Left lung (tissue), 10 donors: ENCODE results near the gene DGUOK. TPM values are rescaled to one million over a fixed set of nuclear protein-coding genes. Genes with fewer than 3 reads are reported as not detected.

ENCODE experiments used
- ATAC-seq: fragments of 200-7000 bp; cut with Tn5 transposase; one replicate; pipeline ENCODE4 v1.9.1; 2020; ENCODE audit warnings: moderate library complexity
- DNase-seq, 4 donors: peaks; one replicate each; pipeline ENCODE4 v3.0.0-alpha.2; 2013 to 2020
- H3K27ac ChIP-seq, 2 donors: fragments of 200-600 bp; sonication (generic) in 1 of 2; one replicate each; pipeline versions ENCODE4 v1.5.0 to v1.8.0; 2020 to 2021
- H3K27me3 ChIP-seq, 2 donors: fragments of 200-600 bp; sonication (generic) in 1 of 2; one replicate each; pipeline versions ENCODE4 v1.5.0 to v1.8.0; 2020 to 2021
- H3K36me3 ChIP-seq, 2 donors: fragments of 200-600 bp; sonication (generic) in 1 of 2; one replicate each; pipeline versions ENCODE4 v1.5.0 to v1.8.0; 2020 to 2021
- H3K4me1 ChIP-seq, 2 donors: fragments of 200-600 bp; one replicate each; pipeline ENCODE4 v1.8.0; 2021
- H3K4me3 ChIP-seq, 2 donors: fragments of 200-600 bp; sonication (generic) in 1 of 2; one replicate each; pipeline versions ENCODE4 v1.5.0 to v1.8.0; 2020 to 2021; ENCODE audit warnings: mild to moderate bottlenecking in 1 of 2
- H3K9me3 ChIP-seq, 2 donors: fragments of 200-600 bp; sonication (generic) in 1 of 2; one replicate each; pipeline versions ENCODE4 v1.5.0 to v1.8.0; 2020 to 2021
- CTCF ChIP-seq, 2 donors: fragments of 200-600 bp; sonication (generic) in 1 of 2; IDR thresholded peaks; one replicate each; pipeline versions ENCODE4 v1.5.0 to v1.8.0; 2021; ENCODE audit warnings: antibody characterized with exemption in 2 of 2
- intact Hi-C, 2 donors: fragments of 100-400 bp; cut with DNase I; formaldehyde crosslinking; loops; one replicate each; pipeline versions ENCODE4 v1.11.2 to v1.14.2; 2022
- polyA plus RNA-seq, 6 donors: library from polyadenylated mRNA; unstranded; fragments of 120-200 nt; gene quantifications; one replicate each; pipeline ENCODE4 v1.2.1, GENCODE V29; 2013; ENCODE audit not compliant: insufficient read length in 6 of 6
- total RNA-seq, 2 donors: library from RNA; stranded (reverse); fragmentation: NEBNext Ultra II Directional; extraction: Animal tissue kit (Norgen Biotek cat#: 25700); gene quantifications; one replicate each; pipeline ENCODE4 v1.2.1, GENCODE V29; 2021
- donor health status: DM: no; HTN: yes; CAD: no.
- donor health status: DM: no; HTN: no; CAD: no.

Gene DGUOK
- total and polyA plus RNA-seq, 8 donors: 32.1 to 64.5 (median 60.3) TPM

- no peak for DNase-seq
- no peaks in the 10 kb centered on the region for H3K27me3 ChIP-seq
- no peaks in the 10 kb centered on the region for H3K9me3 ChIP-seq
- intact Hi-C loops: no loop called here
- peak; percentile 59 for ATAC-seq
- peaks cover 3 to 81% of the 10 kb centered on the region in 2 donors for H3K4me1 ChIP-seq
- TF ChIP-seq CTCF (IDR thresholded peaks at IDR 0.05): no peak
- peaks cover 0 to 15% of the 10 kb centered on the region in 2 donors for H3K36me3 ChIP-seq
- H3K4me3 ChIP-seq: no peak overlapping the region
- peak overlapping the region in 1 of 2 donors; percentile 45 for H3K27ac ChIP-seq
These were observed 67.6 kb downstream of the DGUOK start for GRCh38 chr2:73994178-73994831.

GRCh38 chr2:73995810-73996209, 69.1 kb downstream of the DGUOK start:
- no peak overlapping the region for H3K4me3 ChIP-seq
- no peak for TF ChIP-seq CTCF (IDR thresholded peaks at IDR 0.05)
- H3K27me3 ChIP-seq: no peaks in the 10 kb centered on the region
- H3K9me3 ChIP-seq: no peaks in the 10 kb centered on the region
- ATAC-seq (no peak), DNase-seq (no peak)
- H3K36me3 ChIP-seq: peaks cover 0 to 6% of the 10 kb centered on the region in 2 donors
- H3K27ac ChIP-seq: no peak overlapping the region
- H3K4me1 ChIP-seq: peaks cover 11 to 82% of the 10 kb centered on the region in 2 donors
- intact Hi-C loops: no loop called here

- TF ChIP-seq CTCF (IDR thresholded peaks at IDR 0.05): no peak
- no peaks in the 10 kb centered on the region for H3K9me3 ChIP-seq
- intact Hi-C loops: no loop called here
- no peak overlapping the region for H3K4me3 ChIP-seq
- H3K36me3 ChIP-seq: peaks cover 0 to 6% of the 10 kb centered on the region in 2 donors
- DNase-seq (no peak), ATAC-seq (no peak)
- no peak overlapping the region for H3K27ac ChIP-seq
- H3K4me1 ChIP-seq: peaks cover 15 to 81% of the 10 kb centered on the region in 2 donors
- no peaks in the 10 kb centered on the region for H3K27me3 ChIP-seq
These were observed 71.1 kb downstream of the DGUOK start for GRCh38 chr2:73997813-73998212.

- DNase-seq (no peak), ATAC-seq (no peak)
- peaks cover 14 to 81% of the 10 kb centered on the region in 2 donors for H3K4me1 ChIP-seq
- H3K4me3 ChIP-seq: no peak overlapping the region
- no peak overlapping the region for H3K27ac ChIP-seq
- no peaks in the 10 kb centered on the region for H3K9me3 ChIP-seq
- H3K36me3 ChIP-seq: peaks cover 0 to 6% of the 10 kb centered on the region in 2 donors
- intact Hi-C loops: no loop called here
- no peaks in the 10 kb centered on the region for H3K27me3 ChIP-seq
- no peak for TF ChIP-seq CTCF (IDR thresholded peaks at IDR 0.05)
These were observed 71.8 kb downstream of the DGUOK start for GRCh38 chr2:73998451-73998850.

- ATAC-seq (no peak), DNase-seq (no peak)
- H3K9me3 ChIP-seq: no peaks in the 10 kb centered on the region
- no peak overlapping the region for H3K27ac ChIP-seq
- H3K36me3 ChIP-seq: peaks cover 0 to 6% of the 10 kb centered on the region in 2 donors
- no peaks in the 10 kb centered on the region for H3K27me3 ChIP-seq
- peaks cover 11 to 80% of the 10 kb centered on the region in 2 donors for H3K4me1 ChIP-seq
- intact Hi-C loops: no loop called here
- TF ChIP-seq CTCF (IDR thresholded peaks at IDR 0.05): no peak
- H3K4me3 ChIP-seq: no peak overlapping the region
These were observed 72.3 kb downstream of the DGUOK start for GRCh38 chr2:73998933-73999332.
